ENCODE measurements around the gene USP25.

DNA sequence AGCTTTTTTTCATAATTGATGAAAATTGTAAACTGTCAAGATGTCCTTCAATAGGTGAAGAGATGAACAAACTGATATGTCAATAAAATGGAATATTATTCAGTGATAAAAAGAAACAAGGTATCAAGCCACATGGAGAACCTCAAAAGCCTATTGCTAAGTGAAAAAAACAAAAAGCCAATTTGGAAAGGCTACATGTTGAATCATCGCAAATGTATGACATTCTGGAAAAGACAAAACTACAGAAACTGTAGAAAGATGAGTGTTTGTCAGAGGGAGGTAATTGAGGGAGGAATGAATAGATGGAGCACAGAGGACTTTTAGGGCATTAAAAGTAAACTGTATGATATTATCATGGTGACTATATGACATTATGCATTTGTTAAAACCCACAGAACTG lies 34.5 kb upstream of the USP25 start:
- TF ChIP-seq EP300 (IDR thresholded peaks at IDR 0.05; ENCODE audit: low read depth) (no peak), POLR2A (IDR thresholded peaks at IDR 0.05) (no peak)
- TF ChIP-seq, protein P1, sequence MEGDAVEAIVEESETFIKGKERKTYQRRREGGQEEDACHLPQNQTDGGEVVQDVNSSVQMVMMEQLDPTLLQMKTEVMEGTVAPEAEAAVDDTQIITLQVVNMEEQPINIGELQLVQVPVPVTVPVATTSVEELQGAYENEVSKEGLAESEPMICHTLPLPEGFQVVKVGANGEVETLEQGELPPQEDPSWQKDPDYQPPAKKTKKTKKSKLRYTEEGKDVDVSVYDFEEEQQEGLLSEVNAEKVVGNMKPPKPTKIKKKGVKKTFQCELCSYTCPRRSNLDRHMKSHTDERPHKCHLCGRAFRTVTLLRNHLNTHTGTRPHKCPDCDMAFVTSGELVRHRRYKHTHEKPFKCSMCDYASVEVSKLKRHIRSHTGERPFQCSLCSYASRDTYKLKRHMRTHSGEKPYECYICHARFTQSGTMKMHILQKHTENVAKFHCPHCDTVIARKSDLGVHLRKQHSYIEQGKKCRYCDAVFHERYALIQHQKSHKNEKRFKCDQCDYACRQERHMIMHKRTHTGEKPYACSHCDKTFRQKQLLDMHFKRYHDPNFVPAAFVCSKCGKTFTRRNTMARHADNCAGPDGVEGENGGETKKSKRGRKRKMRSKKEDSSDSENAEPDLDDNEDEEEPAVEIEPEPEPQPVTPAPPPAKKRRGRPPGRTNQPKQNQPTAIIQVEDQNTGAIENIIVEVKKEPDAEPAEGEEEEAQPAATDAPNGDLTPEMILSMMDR (IDR thresholded peaks at IDR 0.05), result no peak
